Posterior vena cava (tissue), 2 donors: ENCODE data around the gene LCLAT1. TPM values are rescaled to one million over a fixed set of nuclear protein-coding genes. Genes with fewer than 3 reads are reported as not detected.
"Not testable (repeated sequence)": the region's sequence is repeated elsewhere in the genome, so short reads cannot be mapped to it uniquely, and the experiment has no call there.

ENCODE experiments used
- DNase-seq: peaks from one replicate; pipeline ENCODE4 v3.0.0-alpha.2; 2020; ENCODE audit warnings: low spot score
- intact Hi-C, 2 donors: fragments of 100-400 bp; cut with DNase I; formaldehyde crosslinking; loops; one replicate each; pipeline versions ENCODE4 v1.14.1 to v1.14.2; 2022 to 2023
- total RNA-seq, 2 donors: library from RNA; stranded (reverse); fragmentation: NEBNext Ultra II Directional; extraction: Animal tissue kit (Norgen Biotek cat#: 25700); gene quantifications; one replicate each; pipeline ENCODE4 v1.2.1, GENCODE V29; 2021
- donor health status: DM: yes; HTN: yes; CAD: no.
- donor health status: DM: yes; HTN: yes; CAD: no.

Gene LCLAT1
- total RNA-seq, 2 donors from 2014 or later, result 22.3 to 43.3 TPM

- intact Hi-C loops, result no loop called here
- no peak for DNase-seq
These were observed 1.7 kb upstream of the LCLAT1 start for GRCh38 chr2:30445266-30445821.

GRCh38 chr2:30446602-30447148 is 371 bp upstream of the LCLAT1 start:
- no peak for DNase-seq
- intact Hi-C loops, result no loop called here

GRCh38 chr2:30448308-30448707 is 1.3 kb downstream of the LCLAT1 start:
- intact Hi-C loops, result no loop called here
- DNase-seq, result no peak

- DNase-seq, result no peak
- intact Hi-C loops, result no loop called here
These were observed 1.8 kb downstream of the LCLAT1 start for GRCh38 chr2:30448866-30449265.

GRCh38 chr2:30450025-30450424 is 3.0 kb downstream of the LCLAT1 start:
- DNase-seq, result no peak
- intact Hi-C loops, result no loop called here

GRCh38 chr2:30453498-30453897 is 6.5 kb downstream of the LCLAT1 start:
- intact Hi-C loops, result no loop called here
- no peak for DNase-seq

- DNase-seq, result no peak
- intact Hi-C loops, result no loop called here
These were observed 7.5 kb downstream of the LCLAT1 start for GRCh38 chr2:30454571-30454970.

- no peak for DNase-seq
- intact Hi-C loops, result no loop called here
These were observed 8.2 kb downstream of the LCLAT1 start for GRCh38 chr2:30455114-30455738.

GRCh38 chr2:30456106-30456505 is 9.1 kb downstream of the LCLAT1 start:
- intact Hi-C loops, result loop anchor here in 1 of 2 donors (1.0 kb wide), 1 partner anchor 141 kb away; no protein-coding TSS in a partner anchor
- DNase-seq, result no peak

- no peak for DNase-seq
- intact Hi-C loops, result loop anchor here in 1 of 2 donors (1.0 kb wide), 1 partner anchor 141 kb away; no protein-coding TSS in a partner anchor
These were observed 9.5 kb downstream of the LCLAT1 start for GRCh38 chr2:30456579-30456978.

GRCh38 chr2:30457296-30457695 is 10.2 kb downstream of the LCLAT1 start:
- DNase-seq, result no peak
- intact Hi-C loops, result no loop called here

GRCh38 chr2:30459140-30459539 is 12.1 kb downstream of the LCLAT1 start:
- intact Hi-C loops, result no loop called here
- DNase-seq, result no peak

GRCh38 chr2:30462131-30462857 is 15.2 kb downstream of the LCLAT1 start:
- intact Hi-C loops, result no loop called here
- no peak for DNase-seq

- no peak for DNase-seq
- intact Hi-C loops, result no loop called here
These were observed 16.5 kb downstream of the LCLAT1 start for GRCh38 chr2:30463535-30463934.

- intact Hi-C loops, result no loop called here
- DNase-seq, result no peak
These were observed 17.6 kb downstream of the LCLAT1 start for GRCh38 chr2:30464544-30465170.

GRCh38 chr2:30465171-30465545 is 18.1 kb downstream of the LCLAT1 start:
- intact Hi-C loops, result no loop called here
- DNase-seq, result no peak

- DNase-seq, result no peak
These were observed 19.2 kb downstream of the LCLAT1 start for GRCh38 chr2:30466216-30466615.

GRCh38 chr2:30467062-30467826 is 20.2 kb downstream of the LCLAT1 start:
- intact Hi-C loops, DNase-seq: not testable (repeated sequence)

More at GRCh38 chr2:30466216-30466615, 19.2 kb downstream of the LCLAT1 start:
- intact Hi-C loops, result no loop called here

GRCh38 chr2:30470426-30470825 is 23.4 kb downstream of the LCLAT1 start:
- intact Hi-C loops, result no loop called here
- no peak for DNase-seq
